NT2/D1 (cell line): ENCODE data around the gene AXIN1.

ENCODE experiments used
- YY1 ChIP-seq: IDR thresholded peaks from 2 replicates; pipeline ENCODE4 v1.6.1; 2011; ENCODE audit not compliant: insufficient read length, insufficient read depth
- ZNF274 ChIP-seq: IDR thresholded peaks from 2 replicates; pipeline ENCODE4 v1.6.1; 2011; ENCODE audit warnings: mild to moderate bottlenecking, low read depth, low read length

DNA sequence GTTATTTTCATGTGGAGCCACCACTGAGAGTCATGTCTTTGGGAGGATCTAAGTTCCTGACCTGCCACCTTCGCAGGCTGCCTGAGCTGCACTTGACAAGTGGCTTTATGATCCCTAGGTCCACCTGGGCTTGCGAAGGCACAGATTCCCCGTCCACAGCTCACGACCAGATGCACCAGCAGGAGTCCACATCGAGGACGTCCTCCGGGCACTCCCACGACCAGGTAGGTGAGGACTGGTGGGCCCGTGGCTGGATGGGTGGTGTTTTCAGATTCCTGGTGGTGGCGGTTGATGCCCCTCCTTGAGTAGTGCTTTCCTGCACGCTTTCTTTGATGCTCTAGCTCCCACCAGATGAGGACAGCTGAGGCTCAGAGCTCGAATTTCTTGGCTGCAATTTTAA is 103.1 kb downstream of the AXIN1 start:
- no peak for TF ChIP-seq ZNF274
- TF ChIP-seq YY1, result no peak
